C1 segment of cervical spinal cord (tissue), 14 donors: ENCODE measurements around the gene SFT2D3.

Experiments used
- DNase-seq, 14 donors: peaks; one replicate each; lab custom pipeline; 2025; lab: John Stamatoyannopoulos, UW

The SFT2D3 gene

DNA sequence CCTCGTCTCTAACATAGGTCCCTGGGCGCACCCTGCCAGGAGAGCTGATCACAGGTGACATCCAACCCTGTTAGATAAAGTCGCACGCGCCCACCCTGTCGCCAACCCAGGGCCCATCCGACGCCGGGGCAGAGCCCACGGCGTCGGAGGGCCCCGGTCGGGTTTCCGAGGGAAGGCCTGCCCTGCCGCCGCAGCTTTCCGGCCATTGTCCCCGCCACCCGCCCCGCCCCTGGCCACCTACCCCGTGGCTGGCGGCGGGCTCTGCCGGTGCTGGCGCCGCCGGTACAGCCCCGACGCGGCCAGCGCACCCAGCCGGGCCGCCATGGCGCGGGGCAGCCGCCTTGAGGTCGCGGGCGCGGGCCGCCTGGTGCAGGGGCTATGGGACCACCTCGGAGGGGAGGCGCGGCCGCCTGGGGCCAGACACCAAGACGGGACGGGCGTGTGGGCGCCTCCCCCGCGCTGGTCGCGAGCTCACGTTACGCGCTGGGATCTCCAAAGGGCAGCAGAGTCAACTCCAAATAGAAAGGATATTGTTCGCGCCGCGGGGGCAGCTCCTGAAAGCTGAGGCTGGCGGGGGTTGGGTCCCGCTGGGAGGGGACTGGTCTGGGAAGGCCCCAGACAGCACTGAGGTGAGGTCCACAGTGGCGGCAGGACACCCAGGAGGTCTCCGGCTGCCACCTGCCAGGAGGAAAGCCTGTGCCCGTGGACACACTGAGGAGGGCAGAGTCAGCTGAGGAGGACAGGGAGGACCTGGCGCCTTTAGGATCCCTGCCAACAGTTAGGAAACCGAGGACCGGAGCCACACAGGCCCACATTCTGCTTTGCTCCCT is 37.0 kb upstream of the SFT2D3 start:
- DNase-seq = no peak

DNA sequence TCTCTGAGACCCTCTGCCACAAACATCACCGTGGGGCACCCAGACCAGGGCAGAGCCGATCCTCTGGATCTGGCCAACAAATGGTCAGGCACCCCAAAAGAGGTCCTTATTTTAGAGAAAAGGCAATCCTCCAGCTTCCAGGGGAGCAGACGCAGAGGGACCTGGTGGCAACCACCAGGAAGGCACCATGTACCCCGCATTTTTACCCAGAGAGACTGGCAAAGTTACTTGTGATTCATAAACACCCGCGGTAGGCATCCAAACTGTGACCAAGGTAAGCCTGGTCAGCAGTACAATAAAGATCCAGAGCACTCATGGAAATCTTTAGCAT is 36.4 kb upstream of the SFT2D3 start:
- no peak for DNase-seq

DNA sequence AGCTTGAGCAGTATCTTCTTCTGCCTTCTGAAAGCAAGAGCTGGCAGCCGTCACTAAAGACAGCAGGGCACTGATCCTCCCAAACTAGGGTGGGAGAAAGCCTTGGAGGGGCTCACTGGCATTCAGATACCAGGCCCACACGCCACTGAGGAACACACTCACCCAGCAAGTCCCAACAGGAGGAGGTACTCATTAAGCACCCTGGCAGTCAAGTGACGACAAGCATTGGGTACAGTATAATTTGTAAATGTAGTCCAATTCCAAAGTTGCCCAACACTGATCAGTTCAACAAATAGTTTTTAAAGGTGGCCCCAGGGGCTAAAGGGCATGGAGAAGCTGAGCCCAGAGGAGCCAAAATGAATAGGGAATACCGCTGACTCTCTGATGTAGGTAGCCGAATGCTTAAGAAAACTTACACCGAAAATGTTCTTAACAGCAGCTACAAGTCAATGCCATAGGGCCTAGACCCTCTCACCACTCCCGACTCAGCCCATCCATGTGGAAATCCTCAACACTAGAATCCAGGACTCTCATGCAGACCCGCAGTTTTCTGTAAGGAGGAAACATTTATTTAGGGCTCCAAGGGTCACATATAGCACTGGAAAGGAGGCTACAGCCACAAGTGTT is 35.9 kb upstream of the SFT2D3 start:
- no peak for DNase-seq

DNA sequence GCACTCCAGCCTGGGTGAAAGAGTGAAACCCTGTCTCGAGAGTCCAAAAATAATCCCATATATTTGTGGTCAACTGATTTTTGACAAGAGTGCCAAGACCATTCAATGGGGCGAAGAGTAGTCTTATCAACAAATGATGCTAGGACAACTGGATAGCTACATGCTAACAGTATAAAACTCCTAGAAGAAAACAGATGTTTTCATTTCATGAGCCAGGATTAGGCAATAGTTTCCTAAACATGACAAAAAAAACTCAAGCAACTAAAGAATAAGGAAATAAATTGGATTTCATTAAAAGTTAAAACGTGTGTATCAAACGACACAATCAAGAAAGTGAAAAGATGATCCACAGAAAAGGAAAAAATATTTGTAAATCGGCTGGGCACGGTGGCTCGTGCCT is 32.2 kb upstream of the SFT2D3 start:
- no peak for DNase-seq

DNA sequence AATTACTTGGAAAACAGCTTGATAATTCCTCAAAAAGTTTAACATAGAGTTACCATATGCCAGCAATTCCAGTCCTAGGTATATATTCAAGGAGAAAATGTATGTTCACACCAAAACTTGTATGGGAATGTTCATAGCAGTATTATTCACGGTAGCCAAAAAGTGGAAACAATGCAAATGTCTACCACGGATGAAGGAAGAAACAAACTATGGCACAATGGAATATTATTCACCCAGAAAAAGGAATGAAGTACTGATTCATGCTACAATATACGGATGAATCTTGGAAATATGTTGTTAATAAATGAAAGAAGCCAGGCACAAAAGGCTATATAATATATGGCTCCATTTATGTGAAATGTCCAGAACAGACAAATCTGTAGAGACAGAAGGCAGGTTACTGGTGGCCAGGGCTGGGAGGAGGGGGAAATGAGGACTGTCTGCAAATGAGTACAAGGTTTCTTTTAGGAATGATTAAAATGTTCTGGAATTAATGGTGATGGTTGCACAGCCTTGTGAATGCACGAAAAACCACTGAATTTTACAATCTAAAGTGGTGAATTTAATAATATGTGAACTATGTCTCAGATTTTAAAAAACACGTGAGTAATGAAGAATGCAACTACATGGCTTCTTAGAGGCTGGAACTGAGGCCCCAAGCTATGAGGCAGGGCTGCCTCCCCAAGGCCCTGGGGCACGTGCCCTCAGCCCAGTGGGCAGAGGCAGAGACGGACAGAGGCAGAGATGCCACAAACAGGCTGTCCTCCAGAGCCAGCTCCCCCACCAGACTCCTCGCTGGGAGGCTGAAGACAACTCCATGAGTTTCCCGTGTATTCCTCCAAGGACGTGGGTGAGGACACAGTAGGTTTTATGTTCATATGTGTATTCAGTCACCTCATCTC is 31.0 kb upstream of the SFT2D3 start:
- DNase-seq = no peak

DNA sequence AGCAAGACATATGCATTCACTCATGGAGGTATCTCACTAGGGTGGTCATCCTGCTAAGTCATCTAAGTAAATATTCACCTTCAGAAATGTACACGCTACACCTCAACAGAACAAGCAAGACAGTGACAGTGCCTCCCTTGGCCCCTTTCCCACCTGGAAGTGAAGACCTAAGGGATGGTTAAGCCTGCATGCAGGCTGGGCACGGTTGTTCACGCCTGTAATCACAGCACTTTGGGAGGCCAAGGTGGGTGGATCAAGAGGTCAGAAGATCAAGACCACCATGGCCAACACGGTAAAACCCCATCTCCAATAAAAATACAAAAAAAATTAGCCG is 30.4 kb upstream of the SFT2D3 start:
- no peak for DNase-seq

DNA sequence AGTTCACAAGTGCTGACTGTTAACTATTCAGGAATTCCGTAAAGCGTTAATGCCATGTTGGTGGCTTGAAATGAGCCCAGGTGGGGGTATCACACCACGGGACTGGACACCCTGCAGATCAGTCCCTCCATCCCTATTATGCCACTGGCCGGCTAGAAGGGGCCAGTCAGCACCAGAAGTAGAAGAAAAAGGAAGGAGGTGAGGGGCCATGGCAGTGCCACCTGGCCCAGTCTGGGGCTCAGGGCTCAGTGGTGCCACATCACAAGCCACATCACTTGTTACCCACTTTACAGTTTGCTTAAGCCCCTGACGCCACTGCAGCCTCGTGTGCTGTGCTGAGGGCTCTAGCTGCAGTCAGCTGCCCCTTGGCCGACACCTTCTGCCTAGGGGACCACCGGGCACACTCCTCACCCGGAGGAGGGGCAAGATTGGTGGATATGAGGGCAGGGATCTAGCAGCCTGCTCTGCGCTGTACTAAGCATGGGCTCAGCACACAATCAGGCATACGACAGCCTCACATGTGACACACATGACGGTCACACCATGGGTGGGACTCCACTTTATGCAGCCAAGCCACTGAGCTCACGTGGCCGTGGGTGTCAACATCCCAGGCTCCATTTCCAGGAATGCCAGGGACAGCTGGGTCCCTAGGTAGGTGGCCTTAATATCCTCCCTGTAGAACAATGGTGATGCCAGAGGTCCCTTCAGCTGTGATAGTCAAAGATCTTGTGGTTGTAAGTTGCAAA is 29.6 kb upstream of the SFT2D3 start:
- DNase-seq = no peak

DNA sequence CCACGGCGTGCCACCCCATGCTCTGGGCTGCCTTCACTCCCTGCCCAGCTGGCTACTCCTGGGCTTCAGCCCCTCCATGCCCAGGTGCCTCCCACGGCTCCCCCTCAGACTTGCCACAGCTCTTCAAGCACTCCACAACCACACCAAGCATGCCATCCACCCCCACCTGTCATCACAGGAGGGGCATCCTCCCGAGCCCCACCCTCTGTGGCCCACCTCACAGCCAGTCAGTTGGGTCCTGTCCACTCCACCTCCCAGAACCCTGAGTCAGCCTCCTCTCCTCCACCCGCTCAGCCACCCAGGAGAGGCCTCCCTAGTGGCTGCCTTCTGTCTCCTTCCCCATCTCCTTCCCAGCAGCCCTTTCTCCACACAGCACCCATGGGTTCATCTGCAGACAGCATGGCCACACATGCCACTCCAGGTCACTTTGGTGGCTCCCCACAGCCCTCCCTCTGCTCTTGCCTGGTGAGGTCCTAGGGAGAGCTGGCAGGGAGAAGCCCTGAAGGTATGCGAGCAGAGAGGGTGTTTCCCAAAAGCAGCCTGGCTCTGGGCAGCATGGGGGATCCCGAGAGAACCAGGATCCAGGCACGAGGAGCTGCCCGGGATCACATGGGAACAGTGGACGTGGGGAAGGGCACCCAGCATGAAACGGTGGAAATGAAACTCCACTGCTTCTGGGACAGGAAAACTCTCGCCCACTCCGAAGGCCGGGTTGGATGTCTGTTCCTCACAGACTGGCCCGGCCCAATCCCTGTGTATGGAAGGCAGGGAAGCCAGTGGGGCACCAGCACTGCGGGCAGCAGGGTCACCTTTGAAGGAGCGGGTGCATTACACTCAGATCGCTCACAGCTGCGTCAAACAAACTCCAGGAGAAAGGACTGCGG is 28.7 kb upstream of the SFT2D3 start:
- no peak for DNase-seq

DNA sequence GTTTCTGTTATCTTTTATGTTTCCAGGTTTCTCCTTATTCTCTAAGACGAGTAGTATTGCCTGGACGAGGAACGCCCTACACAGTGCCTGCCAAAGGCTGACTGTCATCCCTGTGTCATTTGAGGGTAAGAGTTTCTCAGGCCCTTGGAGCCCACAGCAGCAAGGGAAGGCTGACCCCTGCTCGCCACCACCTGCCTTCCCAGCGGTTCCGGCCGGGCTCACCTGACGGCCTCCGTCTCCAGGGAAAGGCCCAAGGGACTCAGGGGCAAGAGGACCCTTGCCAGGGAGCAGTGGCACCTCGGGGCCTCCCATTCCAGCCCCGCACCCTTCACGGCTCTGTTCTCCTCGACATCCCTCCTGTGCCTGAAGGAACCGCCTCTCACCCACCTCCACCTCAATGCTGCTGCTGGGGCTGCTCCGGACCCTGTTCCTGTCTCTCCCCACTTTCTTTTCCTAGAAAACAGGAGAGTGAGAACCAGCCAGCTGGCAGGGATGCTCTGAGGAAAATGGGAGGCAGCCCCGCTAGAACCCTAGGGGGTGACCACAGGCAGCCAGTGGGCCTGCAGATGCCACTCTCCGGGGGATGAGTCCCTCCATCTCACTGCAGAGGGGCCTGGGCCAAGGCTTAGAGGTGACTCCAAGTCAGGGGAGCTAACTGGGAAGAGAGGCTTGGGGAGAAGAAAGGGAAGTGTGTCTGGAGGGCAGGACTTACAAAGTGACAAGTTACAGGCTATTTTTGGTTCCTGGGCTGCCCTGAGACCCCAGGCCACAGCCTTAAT is 27.8 kb upstream of the SFT2D3 start:
- DNase-seq = no peak

DNA sequence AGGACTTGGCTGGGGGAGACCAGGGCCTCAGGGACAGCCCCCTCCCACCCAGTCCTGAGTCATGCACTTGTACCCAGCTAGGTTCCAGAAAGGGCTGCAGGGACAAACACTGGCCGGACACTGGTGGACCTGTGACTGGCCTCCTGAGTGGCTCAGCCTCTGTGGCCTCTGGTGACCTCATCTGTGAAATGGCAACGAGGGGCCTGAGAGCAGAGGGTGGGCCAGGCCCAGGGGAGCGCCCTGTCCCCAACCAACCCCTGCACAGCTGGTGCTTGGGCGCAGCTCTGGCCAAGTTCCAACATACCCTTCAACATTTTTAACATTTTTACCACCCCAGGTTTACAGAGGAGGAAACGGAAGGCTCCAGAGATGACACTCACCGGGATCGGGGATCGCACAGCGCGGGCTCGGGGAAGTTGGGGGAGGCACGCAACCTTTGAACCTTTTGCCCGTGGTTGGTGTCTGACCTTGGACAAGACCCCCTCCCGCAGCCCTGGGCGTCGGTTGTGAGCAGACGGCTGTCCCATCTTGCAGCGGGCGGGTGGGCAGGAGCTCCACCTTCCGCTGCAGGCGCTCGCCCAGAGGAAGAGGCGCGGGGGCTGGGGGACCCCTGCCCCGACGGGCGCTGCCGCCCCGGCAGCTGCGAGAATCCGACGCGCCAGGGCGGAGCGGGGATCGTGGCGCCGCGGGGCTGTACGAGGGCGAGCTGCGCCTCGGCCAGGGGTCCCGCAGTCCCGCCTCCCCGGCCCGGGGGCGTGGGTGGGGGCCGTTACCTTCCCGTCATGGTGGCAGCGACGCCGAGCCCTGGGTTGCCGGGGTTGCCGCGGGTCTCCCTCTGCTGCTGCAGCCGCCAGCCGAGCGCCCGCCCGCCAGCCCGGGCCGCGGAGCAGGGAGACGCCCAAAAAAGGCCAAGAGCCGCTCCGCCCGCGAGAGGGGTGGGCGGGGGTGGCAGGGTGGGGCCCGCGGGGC is 26.8 kb upstream of the SFT2D3 start:
- DNase-seq = no peak

DNA sequence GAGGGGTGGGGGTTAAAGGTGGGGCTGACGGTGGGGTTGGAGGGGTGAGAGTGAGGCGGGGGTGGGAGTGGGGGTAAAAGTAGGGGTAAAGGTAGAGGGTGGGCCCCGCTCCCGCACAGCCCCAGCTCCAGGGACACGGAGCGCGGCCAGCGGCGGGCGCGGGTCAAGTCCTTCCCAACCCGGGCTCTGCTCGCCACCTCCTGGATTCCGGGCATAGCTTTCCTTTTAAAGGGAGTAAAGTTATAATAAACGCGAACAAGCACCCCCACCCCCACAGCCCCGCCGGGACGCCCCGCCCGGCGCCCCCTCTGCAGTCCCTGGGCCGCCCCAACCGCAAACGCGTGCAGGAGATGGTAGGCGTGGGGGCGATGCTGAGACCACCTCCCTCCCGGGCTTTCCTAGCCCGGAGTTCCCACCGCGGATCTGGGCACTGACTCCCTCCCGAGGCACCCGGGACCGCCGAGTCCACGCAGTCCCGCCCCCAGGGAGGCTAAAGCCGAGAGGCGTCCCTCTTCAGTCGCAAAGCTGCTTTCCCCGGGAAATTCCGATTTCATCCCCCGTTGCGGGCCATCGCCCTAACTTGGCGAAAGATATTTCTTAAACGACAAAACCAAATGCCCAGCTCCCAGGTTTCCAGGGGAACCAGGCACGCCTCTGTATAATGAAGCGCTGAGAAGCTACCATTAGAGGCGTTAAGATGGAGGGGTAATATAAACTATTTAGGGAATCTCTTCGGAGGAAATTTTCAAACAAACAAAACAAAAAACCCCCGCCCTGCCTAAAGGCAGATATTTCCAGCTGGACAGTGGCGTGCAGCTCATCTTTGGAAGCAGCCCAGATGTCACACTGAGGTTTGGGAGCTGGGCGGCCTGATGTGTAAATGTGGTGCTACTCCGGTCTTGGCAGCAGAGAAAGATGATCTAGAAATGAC is 25.7 kb upstream of the SFT2D3 start, which contains the start of gene LIMS2:
Gene LIMS2, minus strand, starts transcription at position 200 of the 931 bp plus-strand sequence. CDS start 506 bp downstream, outside the sequence.
- no peak for DNase-seq

DNA sequence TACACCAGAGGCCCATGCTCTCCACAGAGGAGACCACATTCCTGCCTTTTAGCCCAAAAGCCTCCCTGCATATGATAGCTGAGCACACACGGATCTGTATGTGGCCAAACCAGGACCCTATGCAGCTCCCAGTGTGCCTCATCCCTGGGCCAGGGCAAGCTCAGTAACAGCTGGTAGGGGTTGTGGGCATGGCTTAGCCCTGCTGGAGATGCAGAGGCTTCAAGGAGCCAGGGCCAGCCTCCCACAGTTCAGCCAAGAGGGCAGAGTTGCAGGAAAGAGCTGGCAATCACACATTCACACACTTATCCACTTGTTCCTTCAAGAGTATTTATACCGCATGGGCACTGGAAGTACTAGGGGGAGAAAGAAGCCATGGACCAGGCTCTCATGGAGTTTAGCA is 24.4 kb upstream of the SFT2D3 start:
- DNase-seq = no peak

DNA sequence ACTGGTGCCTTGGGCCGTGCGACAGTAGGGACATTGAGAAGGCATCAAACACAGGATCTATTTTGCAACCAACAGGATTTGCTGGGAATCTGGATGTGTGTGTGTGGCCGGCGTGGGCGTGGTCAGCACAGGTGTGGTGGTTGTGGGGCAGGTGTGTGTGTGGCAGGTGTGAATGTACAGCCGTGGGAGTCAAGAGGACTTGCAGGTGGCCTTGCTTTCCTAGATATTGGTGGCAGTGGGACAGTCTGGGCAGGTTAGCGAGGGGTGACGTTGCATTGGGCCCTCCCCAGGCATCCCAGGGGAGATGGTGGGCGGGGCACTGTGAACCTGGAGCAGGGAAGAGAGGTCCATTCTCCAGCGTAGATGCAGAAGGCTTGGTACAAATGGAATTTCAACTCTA is 22.8 kb upstream of the SFT2D3 start:
- no peak for DNase-seq

DNA sequence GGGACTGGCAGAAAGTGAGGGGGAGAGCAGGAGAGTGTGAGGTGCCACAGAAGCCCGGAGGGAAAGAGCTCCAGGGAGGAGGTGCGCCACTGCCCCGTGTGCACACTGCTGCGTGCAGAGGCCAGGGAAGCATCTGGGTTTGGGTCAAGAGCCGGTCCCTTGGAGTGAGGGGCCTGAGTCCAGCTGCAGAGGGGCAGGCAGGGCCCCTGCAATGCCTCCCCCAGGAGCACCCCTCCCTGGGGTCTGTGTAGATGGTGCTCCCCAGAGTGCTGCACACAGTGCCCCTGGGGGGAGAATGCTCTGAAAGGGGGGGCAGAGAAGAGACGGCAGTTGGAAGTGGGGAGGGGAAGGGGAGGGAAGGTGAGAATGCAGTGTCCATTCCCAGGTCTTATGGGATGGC is 22.3 kb upstream of the SFT2D3 start:
- DNase-seq = no peak

DNA sequence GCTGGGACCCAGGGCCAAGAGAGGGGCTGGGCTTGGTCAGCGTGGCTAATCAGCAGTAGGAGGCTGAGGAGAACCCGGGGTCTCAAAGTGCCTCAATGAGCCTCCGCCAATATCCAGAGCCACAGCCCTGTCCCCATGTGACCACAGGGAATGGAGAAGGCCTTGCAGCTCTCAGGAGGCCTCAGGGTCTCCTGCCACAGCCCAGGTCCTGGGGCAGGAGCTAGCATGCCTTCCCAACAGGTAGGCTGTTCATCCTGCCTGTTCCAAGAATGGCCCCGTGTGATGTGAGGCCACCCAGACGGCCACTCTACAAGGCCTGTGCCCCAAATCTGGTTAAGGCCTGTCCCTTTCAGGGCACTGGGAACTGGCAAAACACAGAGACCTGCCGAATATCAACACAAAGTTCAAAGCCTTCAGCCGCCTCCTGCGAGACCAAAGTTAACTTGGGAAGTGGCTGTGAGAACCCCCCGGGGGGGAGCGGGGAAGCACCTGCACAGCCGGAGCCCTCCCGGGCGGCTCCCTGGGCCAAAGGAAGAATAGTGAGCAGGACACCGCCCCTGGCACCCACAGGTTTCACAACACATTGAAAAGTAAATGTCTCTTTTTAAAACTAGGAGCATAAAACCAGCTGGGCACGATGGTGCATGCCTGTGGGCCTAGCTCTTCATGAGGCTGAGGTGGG is 21.5 kb upstream of the SFT2D3 start:
- DNase-seq = no peak

DNA sequence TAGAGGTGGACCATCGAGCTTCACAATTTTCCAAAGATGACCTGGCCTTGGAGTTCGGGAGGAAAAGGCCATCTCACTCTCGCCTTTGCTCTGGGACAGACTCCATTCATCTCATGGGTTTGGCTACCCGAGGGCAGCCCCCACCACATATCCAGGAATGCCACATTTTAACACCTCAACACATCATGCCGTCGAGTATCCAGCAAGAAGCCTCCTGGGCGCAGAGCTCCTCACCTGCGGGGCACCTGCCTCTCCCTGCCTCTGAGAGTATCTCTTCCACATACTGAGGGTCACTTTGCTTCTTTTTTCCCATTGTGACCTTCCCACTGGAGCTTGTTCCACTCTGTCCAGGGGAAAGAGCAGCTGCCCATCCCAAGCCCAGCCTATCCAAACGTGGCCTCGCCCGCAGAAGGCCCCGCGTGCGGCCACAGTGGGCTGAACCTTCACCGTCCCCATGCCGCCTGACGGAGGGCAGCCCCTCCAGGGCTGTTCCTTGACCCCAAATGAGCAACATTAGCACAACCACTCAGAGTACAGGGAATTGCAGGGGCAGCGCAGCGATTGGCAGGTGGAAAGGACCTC is 20.5 kb upstream of the SFT2D3 start:
- DNase-seq = no peak
